Measurements from ENCODE around the gene FBXL7. TPM values are rescaled to one million over a fixed set of nuclear protein-coding genes. Genes with fewer than 3 reads are reported as not detected.

FBXL7 gene
- total and polyA plus RNA-seq, 4 donors = 0.24 to 1.4 (median 1.2) TPM

DNA sequence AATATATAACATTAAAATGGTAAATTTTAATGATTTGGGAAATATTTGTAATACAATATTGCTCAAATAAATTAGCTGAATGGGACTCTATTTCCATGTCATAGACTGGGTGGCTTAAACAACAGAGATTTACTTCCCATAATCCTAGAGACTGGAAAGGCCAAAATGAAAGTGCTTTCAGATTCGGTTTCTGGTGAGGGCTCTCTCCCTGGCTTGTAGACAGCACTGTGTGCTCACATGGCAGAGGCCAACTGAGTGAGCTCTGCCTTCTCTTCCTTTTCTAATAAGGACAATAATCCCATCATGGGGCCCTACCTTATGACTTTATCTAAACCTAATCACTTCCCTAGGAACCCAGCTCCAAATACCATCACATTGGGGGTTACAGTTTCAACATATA, 483.4 kb downstream of the FBXL7 start (continued):
- TF ChIP-seq RAD21 (IDR thresholded peaks at IDR 0.05) = no peak
- TF ChIP-seq JUND (IDR thresholded peaks at IDR 0.05) = no peak

Small RNA genes lying within 50 kb of the gene (small RNA-seq; reads per million reads assigned to genes)
- gene MIR887 = 10.3 reads per million, percentile 94 among the genes with 10 or more reads in this experiment

Data from liver (tissue), 6 donors.